Liver (tissue), 9 donors: Measurements from ENCODE around the gene OBI1. TPM values are rescaled to one million over a fixed set of nuclear protein-coding genes. Genes with fewer than 3 reads are reported as not detected.

Experiments used
- DNase-seq: peaks from one replicate; pipeline ENCODE4 v3.0.0-alpha.2; 2017; ENCODE audit warnings: low spot score
- H3K27ac ChIP-seq, 2 donors: one replicate each; pipeline ENCODE4 v1.7.0; 2013; ENCODE audit warnings: inconsistent platforms in 2 of 2, low read length in 2 of 2, control low read depth in 1 of 2, low read depth in 1 of 2, mild to moderate bottlenecking in 1 of 2
- H3K27me3 ChIP-seq, 4 donors: one replicate each; pipeline versions ENCODE4 v1.6.1 to v1.7.0; 2013; ENCODE audit warnings: low read length in 3 of 4, inconsistent platforms in 1 of 4, mild to moderate bottlenecking in 1 of 4, moderate library complexity in 1 of 4; ENCODE audit not compliant: control insufficient read depth in 4 of 4, insufficient read depth in 4 of 4
- H3K36me3 ChIP-seq, 4 donors: one replicate each; pipeline versions ENCODE4 v1.6.1 to v1.7.0; 2013; ENCODE audit warnings: low read length in 3 of 4, mild to moderate bottlenecking in 3 of 4, low read depth in 1 of 4, moderate library complexity in 1 of 4; ENCODE audit not compliant: control insufficient read depth in 4 of 4, insufficient read depth in 3 of 4
- H3K4me1 ChIP-seq, 4 donors: one replicate each; pipeline versions ENCODE4 v1.6.1 to v1.7.0; 2013; ENCODE audit warnings: low read length in 3 of 4, mild to moderate bottlenecking in 3 of 4, moderate library complexity in 1 of 4; ENCODE audit not compliant: control insufficient read depth in 4 of 4, insufficient read depth in 4 of 4
- H3K4me3 ChIP-seq, 3 donors: one replicate each; pipeline versions ENCODE4 v1.6.1 to v1.7.0; 2013; ENCODE audit warnings: low read length in 3 of 3, control low read depth in 1 of 3, low read depth in 1 of 3, mild to moderate bottlenecking in 1 of 3
- H3K9ac ChIP-seq, 2 donors: one replicate each; pipeline ENCODE4 v1.7.0; 2013; ENCODE audit warnings: low read length in 2 of 2, mild to moderate bottlenecking in 2 of 2, moderate library complexity in 2 of 2, control low read depth in 1 of 2, low read depth in 1 of 2
- H3K9me3 ChIP-seq, 4 donors: one replicate each; pipeline versions ENCODE4 v1.6.1 to v1.7.0; 2013; ENCODE audit warnings: low read length in 3 of 4; ENCODE audit not compliant: control insufficient read depth in 4 of 4
- ATF3 ChIP-seq: IDR thresholded peaks from 2 replicates; pipeline ENCODE4 v1.6.1; 2016; ENCODE audit warnings: antibody characterized with exemption
- CTCF ChIP-seq: fragments of 150-350 bp; IDR thresholded peaks from 2 replicates; pipeline ENCODE4 v1.5.1; 2017; ENCODE audit warnings: improper control_type of control experiment, low read depth, low read length; ENCODE audit not compliant: missing input control
- EGR1 ChIP-seq, 2 donors: IDR thresholded peaks; 2 replicates each; pipeline ENCODE4 v1.6.1; 2016 to 2018; ENCODE audit warnings: antibody characterized with exemption in 2 of 2, low read depth in 2 of 2
- FOXA1 ChIP-seq: IDR thresholded peaks from 2 replicates; pipeline ENCODE4 v1.6.1; 2016; ENCODE audit warnings: antibody characterized with exemption
- FOXA2 ChIP-seq: IDR thresholded peaks from 2 replicates; pipeline ENCODE4 v1.6.1; 2016; ENCODE audit warnings: antibody characterized with exemption
- GABPA ChIP-seq, 2 donors: IDR thresholded peaks in 1 of 2; conservative IDR thresholded peaks in 1 of 2; 2 replicates each; pipeline ENCODE4 v1.6.1; 2016; ENCODE audit warnings: antibody characterized with exemption in 2 of 2, mild to moderate bottlenecking in 1 of 2, moderate library complexity in 1 of 2
- HNF4A ChIP-seq, 2 donors: conservative IDR thresholded peaks; 2 replicates each; pipeline ENCODE4 v1.6.1; 2016; ENCODE audit warnings: antibody characterized with exemption in 2 of 2, mild to moderate bottlenecking in 2 of 2
- HNF4G ChIP-seq: IDR thresholded peaks from 2 replicates; pipeline ENCODE4 v1.6.1; 2016; ENCODE audit warnings: antibody characterized with exemption
- JUND ChIP-seq, 2 donors: IDR thresholded peaks; 2 replicates each; pipeline ENCODE4 v1.6.1; 2016; ENCODE audit warnings: antibody characterized with exemption in 2 of 2
- MAX ChIP-seq: IDR thresholded peaks from 2 replicates; pipeline ENCODE4 v1.6.1; 2016; ENCODE audit warnings: antibody characterized with exemption
- NR2F2 ChIP-seq: IDR thresholded peaks from 2 replicates; pipeline ENCODE4 v1.6.1; 2016; ENCODE audit warnings: antibody characterized with exemption
- RAD21 ChIP-seq, 2 donors: IDR thresholded peaks; 2 replicates each; pipeline ENCODE4 v1.6.1; 2016; ENCODE audit warnings: antibody characterized with exemption in 2 of 2, mild to moderate bottlenecking in 2 of 2
- REST ChIP-seq: IDR thresholded peaks from 2 replicates; pipeline ENCODE4 v1.6.1; 2016; ENCODE audit warnings: antibody characterized with exemption, mild to moderate bottlenecking
- RXRA ChIP-seq, 2 donors: IDR thresholded peaks; 2 replicates each; pipeline ENCODE4 v1.6.1; 2017 to 2018; ENCODE audit warnings: antibody characterized with exemption in 2 of 2, mild to moderate bottlenecking in 1 of 2
- SP1 ChIP-seq: IDR thresholded peaks from 2 replicates; pipeline ENCODE4 v1.6.1; 2018; ENCODE audit warnings: antibody characterized with exemption, mild to moderate bottlenecking
- TAF1 ChIP-seq: conservative IDR thresholded peaks from 2 replicates; pipeline ENCODE4 v1.6.1; 2016; ENCODE audit warnings: antibody characterized with exemption, mild to moderate bottlenecking
- YY1 ChIP-seq: IDR thresholded peaks from 2 replicates; pipeline ENCODE4 v1.6.1; 2016; ENCODE audit warnings: antibody characterized with exemption, mild to moderate bottlenecking
- ZBTB33 ChIP-seq: IDR thresholded peaks from 2 replicates; pipeline ENCODE4 v1.6.1; 2016; ENCODE audit warnings: antibody characterized with exemption
- WGBS: extraction: QIAGEN DNeasy Blood & Tissue Kit; methylation state at CpG from one replicate; pipeline ENCODE4 v1.1.7; 2013; 5-methylcytosine and 5-hydroxymethylcytosine counted together
- polyA plus RNA-seq, 2 donors: library from polyadenylated mRNA; stranded (reverse) in 1 of 2; unstranded in 1 of 2; fragments of 200-250 nt in 1 of 2; fragments of >200 nt in 1 of 2; fragmentation: Nextera tagmentation in 1 of 2; extraction: Ambion mirVana in 1 of 2; gene quantifications; one replicate each; pipeline versions ENCODE4 v1.2.1 to v1.2.3, GENCODE V29; 2013 to 2015
- total RNA-seq, 2 donors: library from RNA; depleted of rRNA; stranded (reverse); fragments of >200 nt; gene quantifications; one replicate each; pipeline ENCODE4 v1.2.3, GENCODE V29; 2014
- donor health status: healthy.
- donor health status: healthy.
- donor health status: healthy.
- donor health status: healthy.
- donor health status: healthy.

The OBI1 gene
- total and polyA plus RNA-seq, 4 donors, result 1.7 to 8.9 (median 3.0) TPM

GRCh38 chr13:78625384-78625783 is 33.6 kb downstream of the OBI1 start:
- Histone ChIP-seq H3K4me1 (no peaks in the 10 kb centered on the region), H3K9me3 (no peaks in the 10 kb centered on the region), H3K4me3 (no peak overlapping the region), H3K27ac (no peak overlapping the region), H3K9ac (no peak overlapping the region), H3K36me3 (peaks cover 0 to 9% (median 1%) of the 10 kb centered on the region in 4 donors), H3K27me3 (no peaks in the 10 kb centered on the region)
- 96% methylated on average over 2 of the region's 2 CpGs for WGBS
- DNase-seq, result no peak
- TF ChIP-seq MAX, result no peak
- TF ChIP-seq RXRA (IDR thresholded peaks at IDR 0.05), result no peak
- TF ChIP-seq TAF1, result no peak
- TF ChIP-seq ATF3, result no peak
- no peak for TF ChIP-seq JUND (IDR thresholded peaks at IDR 0.05)
- no peak for TF ChIP-seq EGR1 (IDR thresholded peaks at IDR 0.05; ENCODE audit: low read depth in 2 of 2)
- no peak for TF ChIP-seq FOXA1
- no peak for TF ChIP-seq CTCF
- TF ChIP-seq HNF4G, result no peak
- TF ChIP-seq ZBTB33, result no peak
- no peak for TF ChIP-seq HNF4A (conservative IDR thresholded peaks at IDR 0.05)
- TF ChIP-seq RAD21 (IDR thresholded peaks at IDR 0.05), result no peak
- TF ChIP-seq SP1, result no peak
- no peak for TF ChIP-seq YY1
- TF ChIP-seq FOXA2, result no peak
- TF ChIP-seq NR2F2, result no peak

GRCh38 chr13:78623132-78623531 is 35.8 kb downstream of the OBI1 start:
- no peak for DNase-seq
- no peak for TF ChIP-seq RAD21 (IDR thresholded peaks at IDR 0.05)
- no peak for TF ChIP-seq CTCF
- TF ChIP-seq ATF3, result no peak
- no peak for TF ChIP-seq HNF4G
- no peak for TF ChIP-seq FOXA1
- TF ChIP-seq TAF1, result no peak
- TF ChIP-seq NR2F2, result no peak
- TF ChIP-seq SP1, result no peak
- TF ChIP-seq MAX, result no peak
- no peak for TF ChIP-seq GABPA (IDR thresholded peaks at IDR 0.05 in 1 of 2, conservative IDR thresholded peaks at IDR 0.05 in 1 of 2)
- no peak for TF ChIP-seq HNF4A (conservative IDR thresholded peaks at IDR 0.05)
- no peak for TF ChIP-seq FOXA2
- TF ChIP-seq EGR1 (IDR thresholded peaks at IDR 0.05; ENCODE audit: low read depth in 2 of 2), result no peak
- no peak for TF ChIP-seq REST
- no peak for TF ChIP-seq JUND (IDR thresholded peaks at IDR 0.05)
- TF ChIP-seq YY1, result no peak
- no peak for TF ChIP-seq RXRA (IDR thresholded peaks at IDR 0.05)
- TF ChIP-seq ZBTB33, result no peak
- 98% methylated on average over 3 of the region's 3 CpGs for WGBS
- no peak overlapping the region for H3K9ac ChIP-seq
- H3K9me3 ChIP-seq, result no peaks in the 10 kb centered on the region
- H3K4me1 ChIP-seq, result no peaks in the 10 kb centered on the region
- H3K4me3 ChIP-seq, result no peak overlapping the region
- peaks cover 0 to 7% (median 1%) of the 10 kb centered on the region in 4 donors for H3K36me3 ChIP-seq
- H3K27me3 ChIP-seq, result no peaks in the 10 kb centered on the region
- H3K27ac ChIP-seq, result no peak overlapping the region
